Mesothelial cell of epicardium (in vitro differentiated cells): Measurements from ENCODE around the gene ADPRM. TPM values are rescaled to one million over a fixed set of nuclear protein-coding genes. Genes with fewer than 3 reads are reported as not detected.

Experiments
- DNase-seq, 2 experiments: peaks; one replicate each; pipeline ENCODE4 v3.0.0; 2021; ENCODE audit warnings: low spot score in 2 of 2; ENCODE audit not compliant: unreplicated experiment in 2 of 2
- H3K27ac Mint-ChIP-seq: 2 replicates; pipeline ENCODE4 v1.8.0; 2021; ENCODE audit warnings: mixed read lengths
- H3K27me3 Mint-ChIP-seq: 2 replicates; pipeline ENCODE4 v1.8.0; 2021; ENCODE audit warnings: low read depth, mixed read lengths
- H3K36me3 Mint-ChIP-seq: 2 replicates; pipeline ENCODE4 v1.8.0; 2021; ENCODE audit warnings: mixed read lengths
- H3K4me1 Mint-ChIP-seq: 2 replicates; pipeline ENCODE4 v1.8.0; 2021; ENCODE audit warnings: mixed read lengths
- H3K4me3 Mint-ChIP-seq: 2 replicates; pipeline ENCODE4 v1.8.0; 2021; ENCODE audit warnings: mild to moderate bottlenecking, moderate library complexity, mixed read lengths
- H3K9me3 Mint-ChIP-seq: 2 replicates; pipeline ENCODE4 v1.8.0; 2021; ENCODE audit warnings: mixed read lengths
- CTCF ChIP-seq: fragments of 200-600 bp; sonication (generic); IDR thresholded peaks from one replicate; pipeline ENCODE4 v1.5.0; 2021; ENCODE audit warnings: antibody characterized with exemption; ENCODE audit not compliant: unreplicated experiment
- total RNA-seq: library from RNA; stranded (reverse); gene quantifications from 3 replicates; pipeline ENCODE4 v1.2.1, GENCODE V29; 2021

Gene ADPRM
- total RNA-seq, 1 donor from 2014 or later = 9.1 TPM

- Mint-ChIP-seq H3K27me3 (peaks cover 36% of the 10 kb centered on the region), H3K4me3 (no peak overlapping the region), H3K36me3 (no peaks in the 10 kb centered on the region), H3K4me1 (peaks cover 5% of the 10 kb centered on the region), H3K9me3 (no peaks in the 10 kb centered on the region), H3K27ac (no peak overlapping the region)
- no peak for TF ChIP-seq CTCF
- no peak for DNase-seq
These were observed 60.3 kb downstream of the ADPRM start for GRCh38 chr17:10757647-10758046.

- no peaks in the 10 kb centered on the region for H3K9me3 Mint-ChIP-seq
- H3K27ac Mint-ChIP-seq = no peak overlapping the region
- H3K4me1 Mint-ChIP-seq = peaks cover 5% of the 10 kb centered on the region
- H3K27me3 Mint-ChIP-seq = peaks cover 33% of the 10 kb centered on the region
- no peaks in the 10 kb centered on the region for H3K36me3 Mint-ChIP-seq
- DNase-seq = no peak
- no peak for TF ChIP-seq CTCF
- no peak overlapping the region for H3K4me3 Mint-ChIP-seq
These were observed 60.7 kb downstream of the ADPRM start for GRCh38 chr17:10758062-10758461.

Other genes starting within 250 kb of the ADPRM start
- not detected in 3 replicates for gene MYH4, start 228.0 kb upstream of the ADPRM start, total RNA-seq
- not detected in 3 replicates for gene MYH1, start 179.1 kb upstream of the ADPRM start, total RNA-seq
- gene MYH2, start 147.9 kb upstream of the ADPRM start, total RNA-seq = not detected in 3 replicates
- gene MYH3, start 40.3 kb upstream of the ADPRM start, total RNA-seq = 3.7 to 4.3 TPM (median 3.7 TPM) in 3 replicates
- 29.0 to 30.7 TPM (median 29.8 TPM) in 3 replicates for gene SCO1, start 61 bp upstream of the ADPRM start, total RNA-seq
- 3.9 to 5.7 TPM (median 4.9 TPM) in 3 replicates for gene TMEM220, start 32.4 kb downstream of the ADPRM start, total RNA-seq
- gene TMEM238L, start 106.5 kb downstream of the ADPRM start, total RNA-seq = not detected in 3 replicates
- not detected in 3 replicates for gene PIRT, start 140.5 kb downstream of the ADPRM start, total RNA-seq